Neural progenitor cell (in vitro differentiated cells): ENCODE measurements around the gene TSPOAP1. TPM values are rescaled to one million over a fixed set of nuclear protein-coding genes. Genes with fewer than 3 reads are reported as not detected.

Source experiments
- DNase-seq: peaks from one replicate; pipeline ENCODE4 v3.0.0-alpha.2; 2016; ENCODE audit warnings: low spot score
- H2AFZ ChIP-seq: fragments of 200-600 bp; sonication (generic); replicated peaks from 2 replicates; pipeline ENCODE4 v1.6.1; 2016; ENCODE audit warnings: antibody characterized with exemption
- H3F3A ChIP-seq: fragments of 200-600 bp; sonication (generic); 2 replicates; pipeline ENCODE4 v1.6.1; 2016; ENCODE audit warnings: antibody characterized with exemption, low read depth
- H3K27ac ChIP-seq: fragments of 200-600 bp; sonication (generic); 2 replicates; pipeline ENCODE4 v1.5.1; 2016; ENCODE audit warnings: mild to moderate bottlenecking
- H3K27me3 ChIP-seq: fragments of 200-600 bp; sonication (generic); 2 replicates; pipeline ENCODE4 v1.6.1; 2016; ENCODE audit warnings: mild to moderate bottlenecking, moderate library complexity
- H3K36me3 ChIP-seq: fragments of 200-600 bp; sonication (generic); 2 replicates; pipeline ENCODE4 v1.5.1; 2016
- H3K4me1 ChIP-seq: fragments of 200-600 bp; sonication (generic); 2 replicates; pipeline ENCODE4 v1.6.1; 2016; ENCODE audit warnings: mixed run types
- H3K4me2 ChIP-seq: fragments of 200-600 bp; sonication (generic); 2 replicates; pipeline ENCODE4 v1.6.1; 2016
- H3K4me3 ChIP-seq: fragments of 200-600 bp; sonication (generic); 2 replicates; pipeline ENCODE4 v1.5.1; 2016
- H3K79me2 ChIP-seq: fragments of 200-600 bp; sonication (generic); 2 replicates; pipeline ENCODE4 v1.6.1; 2016; ENCODE audit warnings: low read depth
- H3K9ac ChIP-seq: fragments of 200-600 bp; sonication (generic); 2 replicates; pipeline ENCODE4 v1.6.1; 2016
- H3K9me3 ChIP-seq: fragments of 200-600 bp; sonication (generic); 2 replicates; pipeline ENCODE4 v1.5.1; 2016; ENCODE audit warnings: low read depth
- H4K20me1 ChIP-seq: fragments of 200-600 bp; sonication (generic); 2 replicates; pipeline ENCODE4 v1.6.1; 2016; ENCODE audit warnings: low read depth
- H3K27ac Mint-ChIP-seq: 3 replicates; pipeline ENCODE4 v1.8.0; 2021; ENCODE audit warnings: mixed read lengths
- H3K27me3 Mint-ChIP-seq: 2 replicates; pipeline ENCODE4 v1.8.0; 2022; ENCODE audit warnings: low read depth, mild to moderate bottlenecking, inconsistent platforms, moderate library complexity, mixed read lengths; ENCODE audit not compliant: insufficient read depth
- H3K36me3 Mint-ChIP-seq: 3 replicates; pipeline ENCODE4 v1.8.0; 2021; ENCODE audit warnings: mixed read lengths
- H3K4me1 Mint-ChIP-seq: 3 replicates; pipeline ENCODE4 v1.8.0; 2021; ENCODE audit warnings: mixed read lengths
- H3K4me3 Mint-ChIP-seq: 3 replicates; pipeline ENCODE4 v1.8.0; 2021; ENCODE audit warnings: mild to moderate bottlenecking, moderate library complexity, mixed read lengths
- H3K9me3 Mint-ChIP-seq: 3 replicates; pipeline ENCODE4 v1.8.0; 2020; ENCODE audit warnings: mixed read lengths
- EZH2 ChIP-seq: fragments of 200-600 bp; sonication (generic); IDR thresholded peaks from 2 replicates; pipeline ENCODE4 v1.6.1; 2017; ENCODE audit warnings: antibody characterized with exemption, mild to moderate bottlenecking, moderate library complexity
- EZH2phosphoT487 ChIP-seq: fragments of 200-600 bp; sonication (generic); IDR thresholded peaks from 2 replicates; pipeline ENCODE4 v1.6.1; 2017; ENCODE audit warnings: antibody characterized with exemption
- total RNA-seq: library from RNA; depleted of rRNA; stranded (reverse); fragments of >200 nt; gene quantifications from 2 replicates; pipeline ENCODE4 v1.2.3, GENCODE V29; 2015; ENCODE audit warnings: low replicate concordance
- TF ChIP-seq, protein P1 (sequence below): fragments of 200-600 bp; sonication (generic); IDR thresholded peaks from 2 replicates; pipeline ENCODE4 v1.5.1; 2017; ENCODE audit warnings: antibody characterized with exemption, mild to moderate bottlenecking

TSPOAP1 gene
- total RNA-seq, 1 donor from 2014 or later = 13.8 TPM

DNA sequence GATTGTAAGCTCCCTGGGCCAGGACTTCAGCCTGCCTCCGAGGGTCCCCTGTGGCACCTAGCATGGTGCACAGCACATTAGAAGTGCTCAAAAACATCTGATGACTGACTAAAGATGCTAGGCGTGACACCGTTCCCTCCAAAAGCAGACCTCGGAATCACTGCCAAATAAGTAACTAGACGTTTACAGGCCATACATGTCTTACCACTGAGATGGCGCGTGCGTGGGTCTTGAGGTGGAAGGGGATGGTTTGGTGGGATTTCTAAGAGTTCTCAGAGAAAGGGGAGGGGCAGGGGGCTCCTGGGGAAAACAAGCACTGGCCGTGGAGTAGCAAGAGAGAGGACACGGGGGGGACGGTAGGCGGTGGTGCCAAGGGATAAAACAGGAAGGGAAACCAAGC is 60.3 kb downstream of the TSPOAP1 start:
- Mint-ChIP-seq H3K4me1 (no peaks in the 10 kb centered on the region), H3K27ac (no peak overlapping the region), H3K36me3 (no peaks in the 10 kb centered on the region), H3K4me3 (no peak overlapping the region), H3K27me3 (peaks cover 6% of the 10 kb centered on the region), H3K9me3 (no peaks in the 10 kb centered on the region)
- H3F3A ChIP-seq = no peaks in the 10 kb centered on the region
- H3K36me3 ChIP-seq = no peaks in the 10 kb centered on the region
- H3K4me2 ChIP-seq = no peak overlapping the region
- peaks cover 21% of the 10 kb centered on the region for H3K27me3 ChIP-seq
- no peaks in the 10 kb centered on the region for H3K9me3 ChIP-seq
- H3K4me1 ChIP-seq = no peaks in the 10 kb centered on the region
- no peak for DNase-seq
- no peak overlapping the region for H3K27ac ChIP-seq
- no peak for TF ChIP-seq EZH2phosphoT487
- no peak for TF ChIP-seq EZH2
- TF ChIP-seq, protein P1, sequence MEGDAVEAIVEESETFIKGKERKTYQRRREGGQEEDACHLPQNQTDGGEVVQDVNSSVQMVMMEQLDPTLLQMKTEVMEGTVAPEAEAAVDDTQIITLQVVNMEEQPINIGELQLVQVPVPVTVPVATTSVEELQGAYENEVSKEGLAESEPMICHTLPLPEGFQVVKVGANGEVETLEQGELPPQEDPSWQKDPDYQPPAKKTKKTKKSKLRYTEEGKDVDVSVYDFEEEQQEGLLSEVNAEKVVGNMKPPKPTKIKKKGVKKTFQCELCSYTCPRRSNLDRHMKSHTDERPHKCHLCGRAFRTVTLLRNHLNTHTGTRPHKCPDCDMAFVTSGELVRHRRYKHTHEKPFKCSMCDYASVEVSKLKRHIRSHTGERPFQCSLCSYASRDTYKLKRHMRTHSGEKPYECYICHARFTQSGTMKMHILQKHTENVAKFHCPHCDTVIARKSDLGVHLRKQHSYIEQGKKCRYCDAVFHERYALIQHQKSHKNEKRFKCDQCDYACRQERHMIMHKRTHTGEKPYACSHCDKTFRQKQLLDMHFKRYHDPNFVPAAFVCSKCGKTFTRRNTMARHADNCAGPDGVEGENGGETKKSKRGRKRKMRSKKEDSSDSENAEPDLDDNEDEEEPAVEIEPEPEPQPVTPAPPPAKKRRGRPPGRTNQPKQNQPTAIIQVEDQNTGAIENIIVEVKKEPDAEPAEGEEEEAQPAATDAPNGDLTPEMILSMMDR = no peak
- H3K4me3 ChIP-seq = no peak overlapping the region
- H2AFZ ChIP-seq = no peak overlapping the region
- H3K79me2 ChIP-seq = no peaks in the 10 kb centered on the region
- H4K20me1 ChIP-seq = no peaks in the 10 kb centered on the region
- H3K9ac ChIP-seq = no peak overlapping the region

DNA sequence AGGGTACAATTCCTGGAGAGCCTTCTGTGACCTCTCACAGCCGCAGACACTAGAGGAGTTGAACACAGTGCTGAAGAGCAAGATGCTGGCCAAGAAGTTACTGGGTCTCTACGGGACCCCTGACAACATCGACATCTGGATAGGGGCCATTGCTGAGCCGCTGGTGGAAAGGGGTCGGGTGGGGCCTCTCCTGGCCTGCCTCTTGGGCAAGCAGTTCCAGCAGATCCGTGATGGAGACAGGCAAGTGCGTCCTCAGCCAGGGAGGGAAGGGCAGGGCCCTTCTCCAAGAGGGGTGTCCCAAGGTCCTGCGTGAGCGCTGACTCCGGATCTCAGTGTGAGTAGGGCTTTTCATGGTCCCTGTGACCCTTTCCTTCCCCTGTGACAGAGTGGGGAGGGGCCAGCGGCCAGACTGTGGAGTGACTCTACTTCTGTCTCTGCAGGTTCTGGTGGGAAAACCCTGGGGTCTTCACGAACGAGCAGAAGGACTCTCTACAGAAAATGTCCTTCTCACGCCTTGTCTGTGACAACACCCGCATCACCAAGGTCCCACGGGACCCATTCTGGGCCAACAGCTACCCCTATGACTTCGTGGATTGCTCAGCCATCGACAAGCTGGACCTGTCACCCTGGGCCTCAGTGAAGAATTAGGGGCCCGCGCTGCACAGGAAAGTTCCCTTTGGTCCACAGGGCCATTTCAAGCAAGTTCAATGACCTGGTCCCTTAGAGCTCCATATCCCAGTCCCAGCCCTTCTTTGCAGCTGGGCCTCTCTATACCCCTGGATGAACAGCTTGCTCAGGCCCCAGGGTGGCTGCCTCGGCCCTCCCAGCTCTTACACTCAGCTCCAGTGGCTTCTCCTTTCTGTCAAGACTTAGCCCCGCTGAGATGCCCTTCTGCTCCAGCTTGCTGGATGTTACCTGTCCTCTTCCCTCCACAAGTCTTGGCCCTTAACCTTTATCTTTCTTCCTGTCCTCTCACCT is 61.0 kb downstream of the TSPOAP1 start:
- H3K27me3 Mint-ChIP-seq = peaks cover 5% of the 10 kb centered on the region
- no peaks in the 10 kb centered on the region for H3K4me1 Mint-ChIP-seq
- no peak for DNase-seq

DNA sequence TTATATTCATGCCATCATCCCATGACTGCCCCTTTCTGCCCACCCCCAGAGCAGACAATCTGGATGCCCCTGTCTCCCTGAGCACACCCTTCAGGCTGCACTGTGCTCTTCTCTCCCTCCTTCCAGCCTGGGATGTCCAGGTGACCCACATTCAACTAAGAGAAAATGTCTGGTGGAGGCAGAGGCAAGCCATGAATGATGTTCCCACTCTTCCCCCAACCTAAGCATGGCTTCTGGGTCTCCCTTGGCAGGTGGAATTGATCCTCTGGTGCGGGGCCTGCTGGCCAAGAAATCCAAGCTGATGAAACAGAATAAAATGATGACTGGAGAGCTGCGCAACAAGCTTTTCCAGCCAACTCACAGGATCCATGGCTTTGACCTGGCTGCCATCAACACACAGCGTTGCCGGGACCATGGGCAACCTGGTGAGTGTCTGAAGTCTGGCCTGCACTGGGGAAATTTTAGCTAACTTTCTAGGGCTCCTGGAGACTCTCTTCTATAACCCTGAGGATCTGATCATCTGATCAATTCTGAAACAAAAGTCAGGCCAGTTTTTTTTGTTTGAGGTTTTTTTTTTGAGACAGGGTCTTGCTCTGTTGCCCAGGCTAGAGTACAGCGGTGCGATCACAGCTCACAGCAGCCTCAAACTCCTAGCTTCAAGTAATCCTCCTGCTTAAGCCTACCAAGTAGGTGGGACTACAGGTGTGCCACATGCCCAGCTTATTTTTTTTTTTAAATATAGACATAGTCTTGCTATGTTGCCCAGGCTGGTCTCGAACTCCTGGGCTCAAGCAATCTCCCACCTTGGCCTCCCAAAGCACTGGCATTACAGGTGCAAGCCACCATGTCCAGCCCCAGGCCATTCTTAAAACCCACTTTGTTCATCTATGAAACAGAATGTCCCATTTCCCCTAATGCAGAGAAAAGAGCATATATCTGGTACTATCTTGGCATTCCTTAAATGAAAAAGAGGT is 62.4 kb downstream of the TSPOAP1 start:
- peaks cover 5% of the 10 kb centered on the region for H3K27me3 Mint-ChIP-seq

More for the DNA sequence above, 61.0 kb downstream of the TSPOAP1 start:
- H3K9me3 ChIP-seq = no peaks in the 10 kb centered on the region
- H4K20me1 ChIP-seq = no peaks in the 10 kb centered on the region
- Mint-ChIP-seq H3K4me3 (no peak overlapping the region), H3K27ac (no peak overlapping the region), H3K9me3 (no peaks in the 10 kb centered on the region), H3K36me3 (no peaks in the 10 kb centered on the region)
- no peaks in the 10 kb centered on the region for H3K79me2 ChIP-seq
- H3K9ac ChIP-seq = no peak overlapping the region
- no peak overlapping the region for H3K4me2 ChIP-seq
- H2AFZ ChIP-seq = no peak overlapping the region
- H3K4me3 ChIP-seq = no peak overlapping the region
- peaks cover 28% of the 10 kb centered on the region for H3K27me3 ChIP-seq
- no peaks in the 10 kb centered on the region for H3K36me3 ChIP-seq
- H3K4me1 ChIP-seq = no peaks in the 10 kb centered on the region
- no peaks in the 10 kb centered on the region for H3F3A ChIP-seq
- TF ChIP-seq, protein P1 = no peak
- TF ChIP-seq EZH2 = no peak
- no peak for TF ChIP-seq EZH2phosphoT487
- no peak overlapping the region for H3K27ac ChIP-seq

More for the DNA sequence above, 62.4 kb downstream of the TSPOAP1 start:
- Histone ChIP-seq H3K36me3 (no peaks in the 10 kb centered on the region), H3K9me3 (no peaks in the 10 kb centered on the region), H2AFZ (no peak overlapping the region), H3K4me2 (no peak overlapping the region), H3K27me3 (peaks cover 42% of the 10 kb centered on the region), H3K9ac (no peak overlapping the region), H3K4me3 (no peak overlapping the region), H3K27ac (no peak overlapping the region), H3F3A (no peaks in the 10 kb centered on the region), H3K4me1 (no peaks in the 10 kb centered on the region), H4K20me1 (no peaks in the 10 kb centered on the region), H3K79me2 (no peaks in the 10 kb centered on the region)
- Mint-ChIP-seq H3K36me3 (no peaks in the 10 kb centered on the region), H3K4me1 (no peaks in the 10 kb centered on the region), H3K9me3 (no peaks in the 10 kb centered on the region), H3K27ac (no peak overlapping the region), H3K4me3 (no peak overlapping the region)
- no peak for DNase-seq
- TF ChIP-seq, protein P1 = no peak
- no peak for TF ChIP-seq EZH2phosphoT487
- TF ChIP-seq EZH2 = no peak
